ENCODE measurements around the gene LCE1C.

DNA sequence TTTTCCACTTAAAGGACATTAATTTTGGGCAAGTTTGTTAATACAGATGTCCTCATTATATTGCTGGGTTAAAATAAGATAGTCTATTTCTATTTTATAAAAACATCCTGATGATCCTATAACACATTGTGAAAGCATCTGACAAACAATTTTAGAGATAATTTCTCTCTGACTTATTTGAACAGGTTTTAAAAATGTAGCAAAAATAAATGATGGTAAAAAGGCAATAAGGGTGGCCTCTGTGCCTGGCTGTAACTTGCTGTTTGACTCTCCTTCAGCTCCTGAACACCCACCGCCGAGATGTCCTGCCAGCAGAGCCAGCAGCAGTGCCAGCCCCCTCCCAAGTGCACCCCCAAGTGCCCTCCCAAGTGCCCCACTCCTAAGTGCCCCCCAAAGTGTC, 20.7 kb upstream of the LCE1C start, which contains the start of gene LCE1A:
- TF ChIP-seq, protein P1, sequence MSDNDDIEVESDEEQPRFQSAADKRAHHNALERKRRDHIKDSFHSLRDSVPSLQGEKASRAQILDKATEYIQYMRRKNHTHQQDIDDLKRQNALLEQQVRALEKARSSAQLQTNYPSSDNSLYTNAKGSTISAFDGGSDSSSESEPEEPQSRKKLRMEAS (IDR thresholded peaks at IDR 0.05) = no peak
- TF ChIP-seq, protein P2, sequence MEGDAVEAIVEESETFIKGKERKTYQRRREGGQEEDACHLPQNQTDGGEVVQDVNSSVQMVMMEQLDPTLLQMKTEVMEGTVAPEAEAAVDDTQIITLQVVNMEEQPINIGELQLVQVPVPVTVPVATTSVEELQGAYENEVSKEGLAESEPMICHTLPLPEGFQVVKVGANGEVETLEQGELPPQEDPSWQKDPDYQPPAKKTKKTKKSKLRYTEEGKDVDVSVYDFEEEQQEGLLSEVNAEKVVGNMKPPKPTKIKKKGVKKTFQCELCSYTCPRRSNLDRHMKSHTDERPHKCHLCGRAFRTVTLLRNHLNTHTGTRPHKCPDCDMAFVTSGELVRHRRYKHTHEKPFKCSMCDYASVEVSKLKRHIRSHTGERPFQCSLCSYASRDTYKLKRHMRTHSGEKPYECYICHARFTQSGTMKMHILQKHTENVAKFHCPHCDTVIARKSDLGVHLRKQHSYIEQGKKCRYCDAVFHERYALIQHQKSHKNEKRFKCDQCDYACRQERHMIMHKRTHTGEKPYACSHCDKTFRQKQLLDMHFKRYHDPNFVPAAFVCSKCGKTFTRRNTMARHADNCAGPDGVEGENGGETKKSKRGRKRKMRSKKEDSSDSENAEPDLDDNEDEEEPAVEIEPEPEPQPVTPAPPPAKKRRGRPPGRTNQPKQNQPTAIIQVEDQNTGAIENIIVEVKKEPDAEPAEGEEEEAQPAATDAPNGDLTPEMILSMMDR (IDR thresholded peaks at IDR 0.05) = no peak
- TF ChIP-seq MYC (IDR thresholded peaks at IDR 0.05; ENCODE audit: borderline replicate concordance, low read length) (no peak), POLR2A (IDR thresholded peaks at IDR 0.05; ENCODE audit: low read length) (no peak), EP300 (IDR thresholded peaks at IDR 0.05) (no peak), MAFK (IDR thresholded peaks at IDR 0.05; ENCODE audit: partially characterized antibody) (no peak), JUNB (IDR thresholded peaks at IDR 0.05) (no peak), BHLHE40 (IDR thresholded peaks at IDR 0.05; ENCODE audit: low read depth, low read length) (no peak), NFE2L2 (conservative IDR thresholded peaks at IDR 0.05; ENCODE audit: low read length) (no peak), POLR2AphosphoS2 (conservative IDR thresholded peaks at IDR 0.05; ENCODE audit: low read length) (no peak)
- TF ChIP-seq, protein P3, sequence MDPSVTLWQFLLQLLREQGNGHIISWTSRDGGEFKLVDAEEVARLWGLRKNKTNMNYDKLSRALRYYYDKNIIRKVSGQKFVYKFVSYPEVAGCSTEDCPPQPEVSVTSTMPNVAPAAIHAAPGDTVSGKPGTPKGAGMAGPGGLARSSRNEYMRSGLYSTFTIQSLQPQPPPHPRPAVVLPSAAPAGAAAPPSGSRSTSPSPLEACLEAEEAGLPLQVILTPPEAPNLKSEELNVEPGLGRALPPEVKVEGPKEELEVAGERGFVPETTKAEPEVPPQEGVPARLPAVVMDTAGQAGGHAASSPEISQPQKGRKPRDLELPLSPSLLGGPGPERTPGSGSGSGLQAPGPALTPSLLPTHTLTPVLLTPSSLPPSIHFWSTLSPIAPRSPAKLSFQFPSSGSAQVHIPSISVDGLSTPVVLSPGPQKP (IDR thresholded peaks at IDR 0.05; ENCODE audit: low read depth, low read length) = no peak
